Medulla oblongata (tissue), 1 donor: ENCODE data around the gene PLCB4.
"Not testable (repeated sequence)": the region's sequence is repeated elsewhere in the genome, so short reads cannot be mapped to it uniquely, and the experiment has no call there.

Source experiments
- DNase-seq: peaks from one replicate; pipeline ENCODE4 v3.0.0-alpha.2; 2015; ENCODE audit errors: extremely low spot score

Gene PLCB4

DNA sequence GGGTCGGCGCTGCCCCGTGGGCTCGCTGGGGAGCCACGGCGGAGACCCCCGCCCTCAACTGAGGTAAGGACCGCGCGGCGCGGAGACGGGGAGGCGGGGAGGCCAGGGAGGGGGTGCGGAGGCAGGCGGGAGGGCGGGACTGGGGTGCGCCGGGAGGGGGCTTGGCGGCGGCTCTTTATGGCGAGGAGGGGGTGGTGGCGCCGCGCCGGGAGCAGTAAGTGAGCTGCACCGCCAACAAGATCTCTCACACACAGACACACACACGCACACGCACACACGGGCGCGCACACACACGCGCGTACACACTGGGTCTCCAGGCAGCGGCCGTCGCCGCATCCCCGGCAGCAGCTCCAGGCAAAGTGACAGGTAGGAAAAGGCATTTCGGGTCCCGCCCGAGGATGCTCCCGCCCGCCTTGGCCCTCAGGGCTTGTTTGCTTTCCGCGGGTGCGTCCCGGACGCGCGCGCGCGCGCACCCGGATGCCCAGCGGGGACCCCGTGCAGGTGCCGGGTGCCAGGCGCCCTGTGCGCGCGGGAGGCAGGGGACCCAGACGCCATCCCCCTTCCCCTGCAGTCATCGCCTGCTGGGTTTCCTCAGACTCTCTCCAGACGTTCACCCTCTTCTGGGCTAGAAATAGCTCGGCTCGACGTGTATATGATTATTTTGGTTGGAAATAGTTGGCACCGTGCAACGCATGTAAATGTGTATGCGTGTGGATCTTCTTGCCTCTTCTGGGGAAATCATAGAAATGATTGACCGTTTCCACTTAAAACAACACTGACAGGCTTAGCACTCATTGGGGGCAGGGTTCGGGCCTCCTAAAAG lies at the start of gene PLCB4:
PLCB4 (plus strand) TSS at position 247 of the 823 bp plus-strand sequence. CDS start 238,728 bp downstream, outside the sequence.
- no peak for DNase-seq

DNA sequence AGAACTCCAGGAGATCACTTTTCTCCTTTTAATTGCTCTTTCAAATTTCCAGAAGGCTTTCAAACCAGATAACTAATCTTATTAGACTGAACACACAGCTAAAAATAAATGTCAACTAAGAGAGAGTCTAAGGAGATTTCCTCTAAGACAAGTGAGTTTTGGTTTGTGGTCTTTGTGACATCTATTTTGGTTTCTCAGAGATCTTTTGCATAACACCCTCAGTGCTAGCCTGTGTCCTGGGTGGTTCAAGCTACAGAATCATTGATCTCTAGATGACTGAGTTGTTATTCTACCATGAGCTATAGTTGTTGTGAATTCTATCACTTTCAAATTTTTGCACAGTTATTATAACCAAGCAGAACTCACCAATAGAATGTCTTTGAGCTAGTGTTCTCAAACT lies 49.1 kb upstream of the PLCB4 start:
- no peak for DNase-seq

DNA sequence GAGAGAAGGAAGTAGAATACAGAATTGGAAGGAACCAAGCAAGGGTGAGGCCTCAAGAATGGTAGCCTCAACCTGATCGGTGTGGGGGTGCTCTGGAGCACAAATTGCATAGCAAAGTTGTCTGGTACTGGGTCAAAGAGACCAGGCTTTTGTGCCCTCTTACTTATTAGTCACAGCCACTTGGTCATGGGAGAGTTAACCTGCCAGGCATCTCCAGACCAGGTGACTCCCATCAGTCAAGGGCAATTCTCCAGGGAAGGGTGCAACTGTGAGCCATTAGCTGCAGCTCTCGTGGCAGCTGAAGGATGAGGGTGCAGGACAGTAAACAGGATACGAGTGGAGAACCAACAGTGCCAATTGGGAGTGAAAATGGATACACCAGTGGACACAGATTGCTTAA lies 47.7 kb upstream of the PLCB4 start:
- DNase-seq, result no peak

DNA sequence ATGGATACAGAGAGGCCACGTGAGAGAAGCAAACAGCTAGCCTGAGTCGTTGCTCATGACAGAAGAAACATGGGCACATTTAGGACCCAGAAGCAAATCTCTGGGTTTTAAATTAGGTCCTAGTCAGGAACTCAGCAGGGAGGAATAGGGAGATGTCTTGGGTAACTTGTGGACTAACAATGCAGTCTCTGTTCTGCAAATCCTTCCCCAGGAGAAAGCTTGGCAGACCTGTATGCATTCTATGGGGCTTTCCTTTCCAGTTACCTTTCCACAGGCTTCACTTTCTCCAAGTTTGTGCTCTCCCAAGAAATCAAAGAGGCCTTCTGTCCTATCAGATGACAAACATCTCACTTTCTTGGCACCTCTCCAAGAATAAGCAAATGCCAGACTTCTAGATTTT lies 47.2 kb upstream of the PLCB4 start:
- DNase-seq, result no peak

DNA sequence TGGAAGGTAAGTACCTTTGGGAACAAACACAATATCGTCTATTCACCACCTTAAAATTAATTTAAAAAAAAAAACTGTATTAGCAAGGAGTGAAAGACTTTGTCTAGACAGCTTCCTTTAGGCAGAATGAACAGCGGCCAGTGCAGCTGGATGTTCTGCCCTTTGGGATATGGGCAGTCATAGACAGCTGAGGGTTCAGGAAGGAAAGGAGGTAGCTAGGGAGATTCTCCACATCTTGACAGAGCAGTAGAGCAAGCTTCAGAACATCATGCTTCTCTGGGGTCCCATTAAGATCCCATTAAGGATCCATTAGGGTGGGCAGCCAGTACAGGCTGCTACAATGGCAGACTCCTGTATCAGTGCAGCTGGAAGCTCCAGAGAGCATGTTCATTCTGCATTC lies 46.5 kb upstream of the PLCB4 start:
- DNase-seq, result no peak

DNA sequence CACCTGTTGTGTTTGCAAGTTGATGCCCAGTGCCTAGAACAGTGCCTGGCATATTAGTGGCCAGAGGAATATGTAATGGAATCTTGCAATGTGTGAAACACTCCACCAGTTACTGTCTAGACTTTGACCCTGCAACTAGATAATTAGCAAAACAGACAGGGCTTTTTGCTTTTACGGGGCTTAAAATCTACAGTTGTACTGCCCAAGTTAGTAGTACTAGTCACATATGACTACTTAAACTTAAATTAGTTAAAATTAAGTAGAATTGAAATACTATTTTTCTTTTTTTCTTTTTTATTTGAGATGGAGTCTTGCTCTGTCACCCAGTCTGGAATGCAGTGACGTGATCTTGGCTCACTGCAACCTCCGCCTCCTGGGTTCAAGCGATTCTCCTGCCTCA lies 44.3 kb upstream of the PLCB4 start:
- DNase-seq, result no peak

DNA sequence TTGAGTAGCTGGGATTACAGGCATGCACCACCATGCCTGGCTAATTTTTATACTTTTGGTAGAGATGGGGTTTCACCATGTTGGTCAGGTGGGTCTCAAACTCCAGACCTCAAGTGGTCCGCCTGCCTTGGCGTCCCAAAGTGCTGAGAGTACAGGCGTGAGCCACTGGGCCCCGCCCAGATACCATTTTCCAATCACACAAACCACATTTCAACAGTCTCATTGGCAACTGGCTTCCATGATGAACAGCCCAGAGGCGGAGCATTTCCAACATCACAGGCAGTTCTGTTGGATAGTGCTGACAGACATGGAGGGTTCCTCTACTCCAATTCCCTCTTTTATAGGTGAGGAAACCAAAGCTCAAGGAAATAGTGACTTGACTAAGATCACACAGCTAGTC lies 43.9 kb upstream of the PLCB4 start:
- no peak for DNase-seq

DNA sequence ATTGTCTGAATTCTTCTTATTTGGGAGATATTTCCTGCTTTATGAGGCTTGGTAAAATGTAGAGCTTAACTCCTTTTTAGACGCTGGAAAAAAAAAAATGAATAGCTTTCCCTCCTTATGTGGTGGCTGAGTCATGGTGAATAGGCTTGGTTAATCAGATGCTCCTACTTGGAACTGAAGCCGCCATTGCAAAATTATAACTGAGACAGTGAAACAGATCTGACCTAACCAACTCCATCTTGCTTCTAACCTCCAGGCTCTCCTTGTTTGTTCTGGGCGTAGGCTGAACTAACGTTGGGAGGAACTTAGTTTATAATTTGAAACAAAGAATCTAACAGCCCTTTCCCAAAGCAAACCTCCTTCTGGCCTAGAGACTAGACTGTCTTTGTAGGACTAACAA lies 43.2 kb upstream of the PLCB4 start:
- DNase-seq, result no peak

DNA sequence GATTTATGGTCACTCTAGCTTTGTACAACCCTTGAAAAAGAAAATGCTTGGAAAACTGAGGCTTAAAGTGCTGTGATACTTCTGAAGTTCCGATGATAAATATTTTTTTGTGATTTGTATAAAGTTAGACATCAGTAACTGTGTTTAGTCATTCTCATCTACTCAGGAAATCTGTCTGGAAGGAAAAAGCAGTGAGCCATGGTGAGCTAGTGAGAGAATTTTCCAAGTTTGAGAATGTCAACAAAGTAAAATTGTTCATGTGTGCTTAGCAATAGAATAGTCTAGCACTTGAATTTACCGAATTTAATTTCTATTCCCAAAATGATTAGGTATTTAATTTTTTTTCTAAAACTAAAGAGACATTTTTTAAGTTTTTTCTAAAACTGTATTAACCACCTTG lies 41.3 kb upstream of the PLCB4 start:
- DNase-seq, result no peak

DNA sequence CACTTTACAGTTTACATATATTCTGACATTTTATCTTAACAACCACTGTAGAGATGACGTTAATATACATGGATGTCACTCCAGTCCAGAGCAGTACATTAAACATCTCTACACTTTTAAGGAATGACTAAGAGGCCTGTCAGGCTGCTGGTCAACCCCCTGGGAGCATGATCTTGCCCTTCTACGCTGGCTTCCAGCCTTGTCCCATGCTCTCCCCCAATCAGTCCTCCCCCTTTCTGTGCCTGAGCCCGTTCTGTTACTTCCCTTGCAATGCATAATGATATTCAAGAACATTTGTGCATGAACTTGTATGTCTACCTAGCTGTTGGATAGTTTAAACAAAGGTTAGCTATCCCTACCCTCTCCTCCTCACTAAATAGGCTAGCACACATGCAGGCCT lies 40.5 kb upstream of the PLCB4 start:
- no peak for DNase-seq

DNA sequence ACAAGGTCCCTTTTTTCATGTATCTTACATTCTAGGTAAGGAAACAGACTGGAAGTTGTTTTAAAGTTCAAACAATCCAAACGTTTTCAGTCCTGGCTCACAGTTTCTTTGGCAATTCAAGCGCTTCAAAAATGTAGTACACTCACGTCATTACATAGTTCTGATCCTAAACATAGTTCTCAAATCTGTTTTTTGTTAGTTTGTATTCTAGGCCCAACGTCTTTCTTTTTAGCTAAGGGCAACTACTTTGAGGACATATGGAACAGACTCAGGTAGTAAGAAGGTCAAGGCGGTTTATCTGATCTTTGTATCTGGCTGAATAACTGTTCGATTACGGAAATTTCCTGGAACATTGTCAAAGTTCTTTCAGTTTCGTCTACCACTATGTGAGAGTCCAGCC lies 36.9 kb upstream of the PLCB4 start:
- no peak for DNase-seq

DNA sequence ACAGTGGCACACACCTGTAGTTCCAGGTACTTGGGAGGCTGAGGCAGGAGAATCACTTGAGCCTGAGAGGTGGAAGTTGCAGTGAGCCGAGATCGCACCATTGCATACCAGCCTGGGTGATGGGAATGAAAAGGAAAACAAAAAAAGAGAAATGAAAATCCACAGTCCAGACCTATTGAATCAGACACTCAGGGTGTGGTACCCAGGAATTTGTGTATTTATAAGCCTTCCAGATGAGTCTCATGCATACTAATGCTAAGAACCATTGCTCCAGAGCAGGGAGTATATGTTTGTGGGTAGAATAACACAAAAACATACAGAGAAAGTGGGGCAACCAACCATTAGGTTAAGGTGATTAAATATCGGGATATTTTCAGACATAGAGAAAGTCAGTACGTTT lies 36.1 kb upstream of the PLCB4 start:
- DNase-seq, result no peak

DNA sequence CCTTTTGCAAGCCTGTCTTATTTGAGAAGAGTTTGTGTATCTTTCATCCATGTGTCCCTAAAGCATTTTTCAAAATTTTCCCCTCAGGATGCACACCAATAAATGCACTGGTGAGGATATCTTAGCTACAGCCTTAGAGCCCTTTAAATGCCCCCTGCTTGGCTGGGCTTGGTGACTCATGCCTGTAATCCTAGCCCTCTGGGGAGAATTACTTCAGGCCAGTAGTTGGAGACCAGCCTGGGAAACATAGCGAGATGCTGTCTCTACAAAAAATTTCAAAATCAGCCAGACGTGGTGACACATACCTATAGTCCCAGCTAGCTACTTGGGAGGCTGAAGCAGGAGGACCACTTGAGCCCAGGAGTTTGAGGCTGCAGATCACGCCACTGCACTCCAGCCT lies 33.8 kb upstream of the PLCB4 start:
- no peak for DNase-seq

DNA sequence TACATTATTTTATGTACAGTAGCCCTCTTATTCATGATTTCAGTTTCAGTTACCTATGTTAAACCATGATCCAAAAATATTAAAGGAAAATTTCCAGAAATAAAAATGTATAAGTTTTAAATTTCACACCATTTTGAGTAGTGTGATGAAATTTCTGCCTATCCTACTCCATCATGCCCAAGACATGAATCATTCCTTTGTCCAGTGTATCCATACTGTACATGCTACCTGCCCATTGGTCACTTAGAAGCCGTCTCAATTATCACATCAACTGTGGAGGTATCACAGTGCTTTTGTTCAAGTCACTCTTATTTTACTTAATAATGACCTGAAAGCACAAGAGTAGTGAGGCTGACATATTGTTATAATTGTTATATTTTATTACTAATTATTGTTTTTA lies 32.3 kb upstream of the PLCB4 start:
- no peak for DNase-seq

DNA sequence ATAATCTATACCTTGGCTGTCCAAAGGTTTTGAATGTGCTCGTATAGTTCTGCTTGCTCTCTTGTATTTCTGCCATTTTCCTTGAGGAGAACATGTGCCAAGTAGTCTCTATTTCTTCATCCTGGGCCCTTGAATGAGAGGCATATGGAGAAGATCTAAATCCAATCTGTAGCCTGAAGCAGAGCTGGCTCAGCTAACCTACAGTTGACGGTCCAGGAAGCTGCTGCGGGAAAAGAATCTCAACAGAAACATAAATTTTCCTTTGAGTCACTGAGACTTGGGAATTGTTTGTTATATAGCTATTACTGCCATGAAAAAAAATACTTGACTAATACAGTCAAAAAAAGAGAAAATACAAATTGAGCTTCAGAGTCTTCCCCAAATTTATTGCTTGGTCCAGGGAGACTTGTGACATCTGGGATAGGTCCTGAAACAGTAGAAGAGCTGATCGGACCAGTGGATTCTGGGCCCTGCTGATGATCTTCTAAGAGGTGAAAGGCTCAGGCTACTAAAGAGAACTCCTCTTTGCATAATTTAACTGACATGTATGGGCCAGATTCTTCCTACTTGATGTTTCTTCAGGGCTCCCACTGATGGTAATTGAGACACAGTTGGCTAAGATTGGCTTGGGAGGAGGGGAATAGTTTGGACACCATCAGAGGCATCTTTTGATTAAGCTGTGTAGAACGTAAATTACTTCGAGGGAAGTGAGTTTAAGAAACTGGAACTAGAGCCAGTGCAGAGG lies 29.9 kb upstream of the PLCB4 start:
- DNase-seq, result no peak

DNA sequence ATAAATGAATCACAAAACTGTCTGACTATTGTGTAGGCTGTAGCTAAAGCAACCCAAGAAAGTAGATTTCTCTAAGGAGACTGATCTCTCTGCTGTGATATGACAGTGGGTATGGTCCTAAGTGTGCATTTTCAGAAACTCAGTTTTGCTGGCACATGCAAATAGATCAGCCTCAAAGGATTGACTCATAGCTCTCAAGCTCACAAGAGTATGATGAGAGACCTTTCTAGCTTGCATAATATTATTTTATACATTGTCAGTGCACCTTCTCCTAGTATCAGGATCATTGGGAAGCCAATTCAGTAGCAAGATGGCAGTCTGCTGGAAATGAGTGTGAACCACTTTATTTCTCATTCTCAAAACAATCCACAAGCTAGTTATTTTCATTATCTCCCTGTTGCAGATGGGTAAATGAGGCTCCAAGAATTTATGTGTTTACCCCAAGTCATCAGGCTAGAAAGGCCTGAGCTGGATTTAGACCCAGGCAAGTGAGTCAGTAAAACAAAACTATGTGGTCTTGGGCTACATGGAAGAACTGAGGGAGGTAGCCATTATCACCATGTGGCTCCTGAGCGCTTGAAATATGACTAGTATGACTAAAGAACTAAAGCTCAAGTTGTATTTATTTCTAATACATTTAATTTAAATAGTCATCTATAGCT lies 27.9 kb upstream of the PLCB4 start:
- DNase-seq, result no peak

DNA sequence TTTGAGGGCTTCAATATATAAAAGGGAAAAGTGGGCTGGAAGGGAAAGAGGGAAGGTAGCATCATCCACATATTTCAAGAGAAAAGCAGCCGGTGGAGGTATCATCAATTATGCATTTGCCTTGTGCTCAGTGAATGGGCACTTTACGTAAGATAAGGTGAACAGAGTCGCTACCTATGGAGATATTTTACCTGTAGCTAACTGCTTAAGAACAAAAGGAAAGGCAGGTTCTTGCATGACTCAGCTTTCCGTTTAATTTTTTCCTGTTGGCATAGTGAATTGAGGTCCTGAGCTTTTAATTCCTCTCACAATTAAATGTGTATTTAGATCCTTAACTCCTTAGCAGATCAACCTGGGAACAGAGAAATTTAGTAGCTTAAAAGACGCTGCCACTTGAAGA lies 25.5 kb upstream of the PLCB4 start:
- no peak for DNase-seq

DNA sequence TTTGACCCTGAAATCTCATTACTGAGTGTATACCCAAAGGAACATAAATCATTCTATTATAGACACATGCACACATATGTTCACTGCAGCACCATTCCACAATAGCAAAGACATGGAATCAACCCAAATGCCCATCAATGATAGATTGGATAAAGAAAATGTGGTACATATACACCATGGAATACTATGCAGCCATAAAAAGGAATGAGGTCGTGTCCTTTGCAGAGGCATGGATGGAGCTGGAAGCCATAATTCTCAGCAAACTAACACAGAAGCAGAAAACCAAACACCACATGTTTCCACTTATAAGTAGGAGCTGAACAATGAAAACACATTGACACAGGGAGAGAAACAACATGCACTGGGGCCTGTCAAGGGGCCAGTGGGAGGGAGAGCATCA lies 21.0 kb upstream of the PLCB4 start:
- DNase-seq, result not testable (repeated sequence)

DNA sequence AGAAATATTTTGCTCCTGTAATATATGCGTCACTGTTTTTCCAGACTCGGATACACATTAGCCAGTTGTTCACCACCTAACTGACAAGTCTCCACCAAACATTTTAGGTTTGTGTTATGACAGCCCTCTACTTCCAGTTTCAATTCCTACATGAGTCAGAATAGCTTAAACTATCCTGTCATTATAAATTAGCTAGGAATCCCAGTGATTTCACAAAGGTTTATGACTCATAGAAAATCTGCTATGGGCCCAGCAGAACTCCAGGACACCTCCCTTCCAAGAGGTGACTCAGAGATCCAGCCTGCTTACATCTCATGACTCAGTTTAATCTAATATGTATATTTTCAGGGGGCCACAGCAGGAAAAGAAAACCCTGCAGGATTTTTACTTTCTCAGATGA lies 17.4 kb upstream of the PLCB4 start:
- no peak for DNase-seq

DNA sequence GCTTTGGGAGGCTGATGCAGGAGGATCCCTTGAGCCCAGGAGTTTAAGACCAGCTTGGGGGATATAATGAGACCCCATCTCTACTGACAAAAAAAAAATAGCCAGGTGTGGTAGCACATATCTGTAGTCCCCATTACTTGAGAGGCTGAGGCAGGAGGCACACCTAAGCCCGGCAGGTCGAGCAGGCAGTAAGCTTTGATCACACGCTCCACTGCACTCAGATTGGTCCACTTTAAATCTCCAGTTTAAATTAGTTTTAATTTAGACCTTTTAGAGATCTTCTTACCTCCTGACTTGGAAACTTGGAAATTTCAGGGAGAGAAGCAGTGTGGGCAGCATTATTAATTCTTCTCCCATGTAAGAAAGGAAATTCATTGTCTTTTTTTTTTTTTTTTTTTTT lies 16.8 kb upstream of the PLCB4 start:
- DNase-seq, result no peak

DNA sequence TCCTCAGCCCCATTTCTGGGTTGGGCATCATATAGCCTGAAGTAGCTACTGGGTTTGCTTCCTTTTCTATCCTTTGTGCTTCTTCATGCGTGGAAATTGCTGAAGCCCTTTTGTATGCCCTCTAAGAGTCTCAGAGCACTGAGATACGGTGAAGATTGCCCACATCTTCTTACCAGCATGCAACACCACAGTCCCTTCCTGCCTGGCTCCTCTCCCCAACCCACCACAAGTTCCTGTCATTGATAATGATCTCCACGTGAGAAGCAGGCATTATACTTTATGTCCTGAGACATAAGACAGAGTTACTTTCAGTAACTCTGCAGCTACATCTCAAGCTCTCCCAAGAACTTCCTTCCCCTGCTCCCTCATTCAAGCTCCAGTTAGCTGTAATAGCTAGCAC lies 15.8 kb upstream of the PLCB4 start:
- DNase-seq, result no peak

DNA sequence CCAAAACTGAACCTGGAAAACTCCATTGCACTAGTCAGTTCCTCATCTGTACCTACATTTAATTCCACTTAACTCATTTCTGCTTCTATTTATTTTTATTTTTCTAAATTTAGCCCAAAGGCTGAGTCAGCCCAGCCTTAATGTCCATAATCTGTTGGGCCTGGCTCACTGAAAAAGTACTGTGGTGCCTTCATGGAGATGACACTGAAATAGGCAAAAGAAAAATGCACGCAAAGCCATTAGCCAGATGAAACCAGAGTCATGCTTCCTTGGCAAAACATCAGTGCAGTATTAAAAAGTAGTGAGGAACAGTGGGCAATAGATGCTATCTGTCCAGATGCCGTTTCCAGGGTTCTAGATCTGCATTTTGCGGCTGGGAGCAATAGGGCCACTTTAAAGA lies 14.7 kb upstream of the PLCB4 start:
- no peak for DNase-seq

DNA sequence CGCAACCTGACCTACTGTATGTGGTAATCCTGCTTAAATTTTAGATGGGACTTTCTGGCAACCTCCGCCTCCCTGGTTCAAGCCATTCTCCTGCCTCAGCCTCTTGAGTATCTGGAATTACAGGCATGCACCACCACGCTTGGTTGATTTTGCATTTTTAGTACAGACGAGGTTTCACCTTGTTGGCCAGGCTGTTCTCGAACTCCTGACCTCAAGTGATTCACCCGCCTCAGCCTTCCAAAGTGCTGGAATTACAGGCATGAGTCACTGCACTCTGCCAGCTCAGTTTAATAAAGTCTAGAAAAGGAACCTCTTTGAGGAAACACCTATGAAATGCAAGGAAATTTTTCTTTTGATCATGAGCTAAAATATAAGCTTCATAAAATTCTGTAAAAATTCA lies 9.0 kb upstream of the PLCB4 start:
- DNase-seq, result no peak
